ENCODE measurements around the gene LARGE1. TPM values are rescaled to one million over a fixed set of nuclear protein-coding genes. Genes with fewer than 3 reads are reported as not detected.
A peak's percentile ranks its signal among the peaks of the same experiment; 100 is the strongest.

LARGE1 gene
- 1.6 and 2.9 TPM in 2 replicates for total RNA-seq (2014; rRNA removed; shearing (Covaris generic))
- 0.86 and 1.4 TPM in 2 replicates for polyA plus RNA-seq (2014; cell fraction: nucleus; rRNA removed)

GRCh38 chr22:33920197-33920540, at the start of gene LARGE1:
Gene LARGE1 (minus strand): TSS chr22:33920476.
- no peak for DNase-seq (ENCODE audit: extremely low read depth, low read depth)

GRCh38 chr22:33969045-33969444, 48.8 kb upstream of the LARGE1 start:
- no peak for DNase-seq (ENCODE audit: extremely low read depth, low read depth)

GRCh38 chr22:33964121-33964520, 43.8 kb upstream of the LARGE1 start:
- DNase-seq (ENCODE audit: extremely low read depth, low read depth) = no peak

GRCh38 chr22:33962409-33962808, 42.1 kb upstream of the LARGE1 start:
- DNase-seq (ENCODE audit: extremely low read depth, low read depth) = no peak

GRCh38 chr22:33958741-33959140, 38.5 kb upstream of the LARGE1 start:
- no peak for DNase-seq (ENCODE audit: extremely low read depth, low read depth)

- no peak for DNase-seq (ENCODE audit: extremely low read depth, low read depth)
Observed at GRCh38 chr22:33957086-33957485, 36.8 kb upstream of the LARGE1 start.

- no peak for DNase-seq (ENCODE audit: extremely low read depth, low read depth)
Observed at GRCh38 chr22:33952776-33953175, 32.5 kb upstream of the LARGE1 start.

- no peak for DNase-seq (ENCODE audit: extremely low read depth, low read depth)
Observed at GRCh38 chr22:33940741-33941140, 20.5 kb upstream of the LARGE1 start.

- DNase-seq (ENCODE audit: extremely low read depth, low read depth) = no peak
Observed at GRCh38 chr22:33932997-33933396, 12.7 kb upstream of the LARGE1 start.

GRCh38 chr22:33931406-33931805, 11.1 kb upstream of the LARGE1 start:
- no peak for DNase-seq (ENCODE audit: extremely low read depth, low read depth)

- no peak for DNase-seq (ENCODE audit: extremely low read depth, low read depth)
Observed at GRCh38 chr22:33927752-33928151, 7.5 kb upstream of the LARGE1 start.

GRCh38 chr22:33925194-33925593, 4.9 kb upstream of the LARGE1 start:
- DNase-seq (ENCODE audit: extremely low read depth, low read depth) = no peak

- peak; percentile 59 for DNase-seq (ENCODE audit: extremely low read depth, low read depth)
Observed at GRCh38 chr22:33923660-33924246, 3.5 kb upstream of the LARGE1 start.

- DNase-seq (ENCODE audit: extremely low read depth, low read depth) = no peak
Observed at GRCh38 chr22:33923033-33923432, 2.8 kb upstream of the LARGE1 start.

- no peak for DNase-seq (ENCODE audit: extremely low read depth, low read depth)
Observed at GRCh38 chr22:33922349-33922681, 2.0 kb upstream of the LARGE1 start.

- DNase-seq (ENCODE audit: extremely low read depth, low read depth) = no peak
Observed at GRCh38 chr22:33921525-33922348, 1.5 kb upstream of the LARGE1 start.

- peak; percentile 82 for DNase-seq (ENCODE audit: extremely low read depth, low read depth)
Observed at GRCh38 chr22:33920927-33921524, 750 bp upstream of the LARGE1 start.

- DNase-seq (ENCODE audit: extremely low read depth, low read depth) = no peak
Observed at GRCh38 chr22:33919391-33920196, 682 bp downstream of the LARGE1 start.

GRCh38 chr22:33918676-33919365, 1.5 kb downstream of the LARGE1 start:
- DNase-seq (ENCODE audit: extremely low read depth, low read depth) = no peak

- no peak for DNase-seq (ENCODE audit: extremely low read depth, low read depth)
Observed at GRCh38 chr22:33917744-33918406, 2.4 kb downstream of the LARGE1 start.
